Renal cortical epithelial cell (primary cell): Measurements from ENCODE around the gene COPE. TPM values are rescaled to one million over a fixed set of nuclear protein-coding genes. Genes with fewer than 3 reads are reported as not detected.

Experiments
- DNase-seq: peaks from one replicate; pipeline ENCODE4 v3.0.0-alpha.2; 2011; ENCODE audit warnings: low read depth
- total RNA-seq: library from RNA; depleted of rRNA; stranded (reverse); fragments of >200 nt; gene quantifications from 2 replicates; pipeline ENCODE4 v1.2.3, GENCODE V29; 2014

COPE gene
- total RNA-seq, 1 donor from 2014 or later: 148 TPM

GRCh38 chr19:18868380-18869022 lies 50.7 kb downstream of the COPE start:
- DNase-seq: no peak

DNA sequence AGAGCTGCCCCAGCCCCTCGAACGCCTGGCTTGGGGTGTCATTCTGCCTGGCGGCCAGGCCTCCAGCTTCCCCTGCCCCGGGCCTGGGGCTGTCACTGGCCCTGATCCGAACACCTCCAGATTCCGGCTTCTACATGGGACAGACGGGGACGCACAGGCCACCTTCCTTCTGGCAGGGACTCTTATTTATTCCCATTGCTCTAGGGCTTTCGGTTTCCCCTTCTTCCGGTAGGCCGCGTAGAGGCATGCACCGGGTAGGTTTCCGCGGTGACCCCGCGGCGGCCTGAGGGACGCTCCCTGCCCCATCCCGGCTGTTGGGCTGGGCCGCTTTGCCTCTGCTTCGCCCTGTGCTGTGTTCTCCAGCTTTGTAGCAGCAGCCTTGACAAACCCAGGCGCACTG lies 51.4 kb downstream of the COPE start:
- no peak for DNase-seq

- no peak for DNase-seq
Measured at GRCh38 chr19:18867199-18867598, 52.0 kb downstream of the COPE start.

DNA sequence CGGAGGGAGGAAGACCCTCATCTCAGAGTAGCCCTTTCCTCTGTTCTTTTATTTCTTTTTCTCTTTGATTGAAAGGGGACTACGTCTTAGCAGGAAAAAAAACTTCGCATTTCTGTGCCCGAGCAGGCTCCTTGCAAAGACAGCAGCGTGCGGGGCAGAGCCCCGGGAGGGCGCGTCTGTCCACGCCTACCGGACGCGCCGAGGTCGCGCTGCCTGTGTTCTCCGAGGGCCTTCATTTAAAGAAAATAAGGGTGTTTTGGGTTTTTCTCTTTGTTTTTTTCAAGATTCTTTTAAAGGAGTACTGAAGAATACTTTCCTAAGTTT lies 52.4 kb downstream of the COPE start:
- no peak for DNase-seq

DNA sequence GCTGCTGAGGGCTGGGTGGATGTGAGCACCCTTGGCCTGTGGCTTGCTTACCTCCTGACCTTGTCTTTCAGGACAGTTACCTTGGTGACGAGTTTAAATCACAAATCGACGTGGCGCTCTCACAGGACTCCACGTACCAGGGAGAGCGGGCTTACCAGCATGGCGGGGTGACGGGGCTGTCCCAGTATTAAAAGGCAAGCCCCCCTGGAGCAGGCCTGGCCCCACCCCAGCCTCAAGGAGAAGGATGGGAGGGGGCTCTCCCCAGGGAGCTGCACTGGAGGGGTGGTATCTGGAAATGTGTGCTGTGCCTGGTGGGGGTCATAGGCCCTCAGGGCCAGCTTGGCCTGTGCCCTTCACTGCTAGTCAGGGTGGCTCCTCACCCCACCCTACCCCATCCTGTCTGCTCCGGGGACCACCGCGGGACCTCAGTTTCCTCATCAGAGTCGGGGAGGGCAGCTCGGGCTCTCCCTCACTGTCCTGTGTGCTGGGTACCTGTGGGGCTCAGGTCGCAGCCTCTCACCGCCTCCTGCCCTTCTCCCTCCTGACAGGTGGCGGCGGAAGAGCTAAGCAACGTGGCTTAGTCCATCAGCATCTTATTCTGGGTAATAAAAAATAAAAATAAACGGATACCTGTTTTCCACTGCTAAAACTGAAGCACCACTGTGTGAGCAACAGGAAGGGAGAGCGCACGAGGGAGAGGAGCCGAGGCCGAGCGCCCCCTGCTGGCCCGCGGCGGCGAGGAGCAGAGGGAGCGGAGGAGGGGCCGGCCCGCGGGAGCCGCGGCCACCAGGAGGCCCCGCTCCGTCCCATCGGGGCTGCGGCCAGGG lies 53.0 kb downstream of the COPE start:
- DNase-seq: no peak

DNA sequence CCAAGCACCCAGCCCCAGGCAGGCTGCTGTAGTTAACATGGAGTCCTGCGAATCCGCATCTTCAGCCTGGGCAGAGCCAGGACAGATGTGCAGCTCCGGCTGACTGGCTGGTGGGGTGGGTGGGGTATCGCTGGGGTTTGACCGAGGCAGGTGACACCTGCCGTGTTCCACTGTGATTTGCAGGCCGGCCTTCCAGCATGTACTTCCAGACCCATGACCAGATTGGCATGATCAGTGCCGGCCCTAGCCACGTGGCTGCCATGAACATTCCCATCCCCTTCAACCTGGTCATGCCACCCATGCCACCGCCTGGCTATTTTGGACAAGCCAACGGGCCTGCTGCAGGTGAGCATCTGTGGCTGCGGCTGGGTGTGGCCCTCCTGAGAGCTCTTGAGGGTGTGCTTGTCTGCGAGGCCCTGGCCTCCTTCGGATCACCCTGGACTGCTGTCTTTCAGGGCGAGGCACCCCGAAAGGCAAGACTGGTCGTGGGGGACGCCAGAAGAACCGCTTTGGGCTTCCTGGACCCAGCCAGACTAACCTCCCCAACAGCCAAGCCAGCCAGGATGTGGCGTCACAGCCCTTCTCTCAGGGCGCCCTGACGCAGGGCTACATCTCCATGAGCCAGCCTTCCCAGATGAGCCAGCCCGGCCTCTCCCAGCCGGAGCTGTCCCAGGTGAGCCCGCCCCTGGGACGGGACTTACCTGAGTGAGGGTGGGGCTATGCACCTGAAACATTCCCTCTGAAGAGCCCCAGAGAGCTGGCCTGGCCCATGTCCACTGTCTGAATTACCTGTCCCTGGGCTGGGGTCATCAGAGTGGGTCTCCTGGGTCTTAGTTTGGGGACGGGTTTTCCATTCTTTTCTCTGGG lies 53.8 kb downstream of the COPE start:
- DNase-seq: no peak

DNA sequence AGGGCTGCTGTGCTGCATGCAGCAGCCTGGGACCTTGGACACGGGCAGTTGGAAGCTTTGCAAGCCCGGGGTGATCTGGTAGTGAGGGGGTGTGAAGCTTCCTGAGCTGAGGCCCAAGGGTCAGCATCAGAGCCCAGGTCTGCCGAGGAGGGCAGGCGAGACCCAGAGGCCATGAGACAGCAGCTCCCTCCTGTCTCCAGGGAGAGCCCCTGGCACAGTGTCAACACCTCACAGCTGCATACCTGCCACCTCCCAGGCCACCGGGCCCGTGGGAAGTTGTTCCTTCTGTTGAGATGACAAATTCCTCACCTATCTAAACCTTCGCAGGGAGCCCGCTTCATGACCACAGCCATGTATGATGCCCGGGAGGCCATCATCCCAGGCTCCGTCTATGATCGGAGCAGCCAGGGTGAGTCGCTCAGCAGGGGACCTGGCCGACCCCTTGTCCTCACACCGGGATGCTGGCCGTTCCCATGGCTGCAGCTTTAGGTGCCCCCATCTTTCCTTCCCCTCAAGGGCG lies 55.3 kb downstream of the COPE start:
- DNase-seq: no peak

DNA sequence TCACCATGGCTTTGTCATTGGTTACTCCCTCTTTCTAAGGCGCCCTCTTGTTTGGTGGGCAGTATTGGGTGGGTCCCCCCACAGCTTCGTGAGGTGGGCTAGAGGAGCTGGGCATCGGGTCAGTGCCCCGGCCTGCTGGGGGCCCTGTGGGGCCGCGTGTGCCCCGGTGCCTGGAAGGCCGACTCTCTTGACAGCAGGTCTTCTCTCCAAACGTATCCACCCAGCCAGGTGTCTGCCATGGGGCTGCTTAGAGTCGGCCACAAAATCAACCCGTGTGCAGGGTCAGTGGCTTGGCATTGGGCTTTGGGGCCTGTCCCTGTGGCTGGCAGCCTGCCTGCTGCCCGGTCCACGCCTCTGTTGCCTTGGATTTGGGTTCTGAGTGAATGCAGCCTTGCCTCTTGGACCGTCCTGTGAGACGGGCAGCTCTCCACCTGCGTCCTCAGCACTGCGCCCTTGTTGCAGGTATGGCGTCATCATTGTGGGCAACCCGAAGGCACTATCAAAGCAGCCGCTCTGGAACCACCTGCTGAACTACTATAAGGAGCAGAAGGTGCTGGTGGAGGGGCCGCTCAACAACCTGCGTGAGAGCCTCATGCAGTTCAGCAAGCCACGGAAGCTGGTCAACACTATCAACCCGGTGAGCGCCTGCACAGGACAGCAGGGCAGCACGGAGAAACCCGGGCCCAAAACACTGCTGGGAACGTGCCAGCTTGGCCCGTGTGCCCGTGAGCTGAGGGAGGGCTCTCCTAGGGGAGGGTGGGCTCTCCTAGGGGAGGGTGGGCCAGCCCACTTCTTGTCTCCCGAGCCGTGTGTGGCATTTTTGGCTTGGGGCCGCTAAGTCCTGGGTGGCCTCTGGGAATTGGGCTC lies 56.0 kb downstream of the COPE start:
- no peak for DNase-seq

GRCh38 chr19:18861917-18862316 lies 57.3 kb downstream of the COPE start:
- DNase-seq: no peak

DNA sequence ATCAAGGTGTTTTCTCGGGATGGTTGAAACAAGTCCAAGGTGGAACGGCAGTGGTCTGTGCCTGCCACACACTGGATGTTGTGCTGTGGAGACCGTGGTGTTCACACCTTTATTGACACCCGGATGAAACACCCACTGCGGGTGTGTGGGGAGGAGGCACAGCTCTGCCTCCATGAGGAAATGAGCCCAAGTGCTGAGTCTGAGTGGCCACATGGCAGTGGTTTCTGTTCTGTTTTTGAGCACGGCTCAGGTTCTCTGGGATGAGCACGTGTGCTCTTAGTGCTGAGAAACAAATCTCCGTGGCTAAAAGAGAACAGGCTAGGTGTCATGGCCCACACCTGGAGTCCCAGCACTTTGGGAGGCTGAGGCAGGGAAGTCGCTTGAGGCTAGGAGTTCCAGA lies 58.0 kb downstream of the COPE start:
- DNase-seq: no peak

- DNase-seq: no peak
Measured at GRCh38 chr19:18860725-18861124, 58.5 kb downstream of the COPE start.

DNA sequence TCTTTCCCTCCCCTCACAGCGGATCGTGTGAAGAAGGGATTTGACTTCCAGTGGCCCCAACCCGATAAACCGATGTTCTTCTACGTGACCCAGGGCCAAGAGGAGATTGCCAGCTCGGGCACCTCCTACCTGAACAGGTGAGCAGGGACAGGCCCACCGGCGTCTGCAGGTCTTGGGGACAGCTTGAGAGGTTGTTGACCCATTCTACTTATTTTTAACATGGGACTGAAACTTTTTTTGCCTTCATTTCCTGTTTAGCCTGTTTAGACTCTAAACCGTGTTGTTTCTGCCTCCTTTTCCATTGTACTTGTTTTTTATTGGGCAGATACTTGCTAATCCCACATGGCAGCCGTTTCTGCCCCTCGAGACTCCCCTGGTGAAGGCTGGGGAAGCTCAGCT lies 58.9 kb downstream of the COPE start:
- DNase-seq: no peak

GRCh38 chr19:18859676-18860301 lies 59.4 kb downstream of the COPE start:
- DNase-seq: no peak

GRCh38 chr19:18858906-18859646 lies 60.1 kb downstream of the COPE start:
- no peak for DNase-seq

DNA sequence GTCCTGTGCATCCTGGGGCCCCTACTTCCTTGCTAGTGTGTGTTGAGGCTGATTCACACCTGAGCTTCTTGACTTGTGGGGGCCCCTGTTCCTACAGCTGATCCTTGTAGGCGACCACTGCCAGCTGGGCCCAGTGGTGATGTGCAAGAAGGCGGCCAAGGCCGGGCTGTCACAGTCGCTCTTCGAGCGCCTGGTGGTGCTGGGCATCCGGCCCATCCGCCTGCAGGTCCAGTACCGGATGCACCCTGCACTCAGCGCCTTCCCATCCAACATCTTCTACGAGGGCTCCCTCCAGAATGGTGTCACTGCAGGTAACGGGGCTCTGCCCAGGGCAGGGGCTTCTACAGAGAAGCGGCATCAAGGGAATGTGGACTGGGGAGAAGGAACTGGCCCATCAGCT lies 62.0 kb downstream of the COPE start:
- no peak for DNase-seq

DNA sequence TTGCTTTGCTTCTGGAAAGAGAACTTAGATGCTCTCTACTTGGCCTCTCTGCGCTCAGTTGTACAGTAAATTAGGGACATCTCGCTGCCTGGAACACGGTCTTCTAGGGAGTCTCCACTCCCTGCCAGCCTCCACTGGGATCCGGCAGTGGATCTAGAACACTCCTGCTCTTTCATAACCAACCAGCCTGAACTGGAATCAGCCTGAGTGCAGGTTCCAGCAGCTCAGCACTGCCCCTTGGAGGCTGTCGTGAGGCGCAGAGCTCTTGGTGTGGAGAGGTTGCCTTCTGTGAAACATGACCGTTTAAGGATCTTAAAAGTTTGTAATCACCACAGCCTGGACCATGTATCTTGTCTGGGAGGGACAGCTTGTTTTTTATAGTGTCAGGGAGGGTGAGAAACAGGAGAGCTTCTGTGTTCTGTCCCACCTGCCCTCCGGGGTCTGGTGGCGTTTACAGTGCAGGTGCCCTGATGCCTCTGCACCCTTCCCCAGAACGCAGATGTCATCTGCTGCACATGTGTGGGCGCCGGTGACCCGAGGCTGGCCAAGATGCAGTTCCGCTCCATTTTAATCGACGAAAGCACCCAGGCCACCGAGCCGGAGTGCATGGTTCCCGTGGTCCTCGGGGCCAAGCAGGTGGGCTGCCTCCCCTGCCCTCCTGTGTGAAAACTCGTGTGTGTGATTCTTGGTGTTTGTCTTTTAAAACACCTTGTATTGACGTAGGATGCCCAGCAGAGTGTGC lies 62.6 kb downstream of the COPE start:
- peak; percentile 45 for DNase-seq

GRCh38 chr19:18855647-18856384 lies 63.4 kb downstream of the COPE start:
- DNase-seq: no peak

- DNase-seq: no peak
Measured at GRCh38 chr19:18854982-18855381, 64.2 kb downstream of the COPE start.
